WTC11 (cell line): ENCODE measurements around the gene PIP4K2A.

ENCODE experiments used
- CREM ChIP-seq: sonication (generic); formaldehyde crosslinking; IDR thresholded peaks from 2 replicates; pipeline ENCODE4 v1.8.1; 2022; ENCODE audit warnings: mild to moderate bottlenecking, missing genetic modification reagents, moderate library complexity
- CTCF ChIP-seq: fragments of 200-600 bp; IDR thresholded peaks from 2 replicates; pipeline ENCODE4 v1.8.0; 2022; ENCODE audit warnings: antibody characterized with exemption
- NR1H2 ChIP-seq: sonication (generic); formaldehyde crosslinking; IDR thresholded peaks from 2 replicates; pipeline ENCODE4 v1.9.0; 2021; ENCODE audit warnings: mild to moderate bottlenecking, moderate library complexity, missing genetic modification reagents
- PRDM15 ChIP-seq: sonication (generic); formaldehyde crosslinking; IDR thresholded peaks from 2 replicates; pipeline ENCODE4 v1.8.0; 2022; ENCODE audit warnings: missing genetic modification reagents
- SMAD4 ChIP-seq: sonication (generic); formaldehyde crosslinking; IDR thresholded peaks from 2 replicates; pipeline ENCODE4 v1.8.0; 2022; ENCODE audit warnings: mild to moderate bottlenecking, missing genetic modification reagents
- ZNF121 ChIP-seq: sonication (generic); formaldehyde crosslinking; IDR thresholded peaks from 2 replicates; pipeline ENCODE4 v1.8.0; 2023; ENCODE audit warnings: missing genetic modification reagents
- TF ChIP-seq, protein P1 (sequence below): sonication (generic); formaldehyde crosslinking; conservative IDR thresholded peaks from 2 replicates; pipeline ENCODE4 v1.8.1; 2022; ENCODE audit warnings: mild to moderate bottlenecking, missing genetic modification reagents

DNA sequence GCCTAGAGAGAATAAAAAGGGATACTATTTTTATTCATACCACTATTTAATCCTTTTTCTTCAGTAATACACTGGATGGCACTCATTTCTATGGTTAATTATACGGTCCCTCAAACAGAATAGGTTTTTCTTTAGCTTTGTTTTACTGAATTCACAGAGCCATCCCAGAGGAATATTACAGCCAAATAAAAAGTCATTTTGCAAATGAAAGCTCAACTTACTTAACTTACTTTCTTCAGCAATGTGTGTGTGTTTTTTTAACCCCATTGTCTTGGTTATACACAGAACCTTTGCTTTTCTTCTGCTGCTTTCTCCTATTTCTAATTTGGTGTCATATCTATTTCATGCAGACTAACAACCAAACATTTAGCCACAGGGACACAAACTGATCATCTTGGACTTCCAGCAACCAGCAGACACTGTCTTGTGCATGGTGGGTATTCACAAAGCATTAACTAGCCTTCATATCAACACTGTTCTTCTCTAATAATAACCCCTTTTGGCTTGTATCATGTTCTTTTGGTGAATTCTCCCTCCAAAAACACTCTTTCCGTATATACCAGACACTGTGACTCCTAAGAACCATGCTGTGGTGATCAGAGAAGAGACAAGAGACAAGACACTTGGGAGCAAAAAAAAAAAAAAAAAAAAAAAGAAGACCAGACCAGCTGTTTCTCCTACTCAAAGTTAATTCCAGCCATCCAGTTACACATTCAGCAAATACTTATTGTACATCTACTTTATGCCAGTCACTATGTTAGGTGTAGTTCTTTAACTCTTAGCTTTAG, 40.4 kb downstream of the PIP4K2A start:
- TF ChIP-seq CREM (no peak), NR1H2 (no peak), PRDM15 (CRISPR knock-in tag) (no peak), CTCF (no peak), SMAD4 (CRISPR knock-in tag) (no peak), ZNF121 (no peak)
- TF ChIP-seq, protein P1, sequence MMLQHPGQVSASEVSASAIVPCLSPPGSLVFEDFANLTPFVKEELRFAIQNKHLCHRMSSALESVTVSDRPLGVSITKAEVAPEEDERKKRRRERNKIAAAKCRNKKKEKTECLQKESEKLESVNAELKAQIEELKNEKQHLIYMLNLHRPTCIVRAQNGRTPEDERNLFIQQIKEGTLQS (CRISPR knock-in tag): no peak
